CD4-positive, alpha-beta T cell treated with Interleukin-15 for 4 hours (primary cell): ENCODE measurements around the gene KCTD12.

Experiments
- DNase-seq: peaks from one replicate; pipeline ENCODE4 v3.0.0-alpha.2; 2020; ENCODE audit warnings: low spot score

KCTD12 gene

GRCh38 chr13:76887076-76887563, 915 bp upstream of the KCTD12 start:
- DNase-seq: no peak

DNA sequence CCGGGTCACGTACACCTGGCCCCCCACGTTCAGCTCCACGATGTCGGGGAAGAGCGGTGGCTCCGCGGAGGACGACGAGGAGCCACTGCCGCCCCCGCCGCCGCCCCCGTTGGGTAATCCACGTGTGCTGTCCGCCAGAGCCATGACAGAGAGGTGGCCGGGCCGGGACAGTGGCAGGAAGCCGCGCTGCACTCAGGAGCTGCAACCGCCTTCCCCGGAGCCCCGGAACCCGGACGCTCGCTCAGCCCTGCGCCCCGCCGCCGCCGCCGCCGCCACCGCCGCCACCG, 257 bp downstream of the KCTD12 start:
- DNase-seq: no peak

- peak; percentile 48 for DNase-seq
Observed at GRCh38 chr13:76885203-76886004, 801 bp downstream of the KCTD12 start.

DNA sequence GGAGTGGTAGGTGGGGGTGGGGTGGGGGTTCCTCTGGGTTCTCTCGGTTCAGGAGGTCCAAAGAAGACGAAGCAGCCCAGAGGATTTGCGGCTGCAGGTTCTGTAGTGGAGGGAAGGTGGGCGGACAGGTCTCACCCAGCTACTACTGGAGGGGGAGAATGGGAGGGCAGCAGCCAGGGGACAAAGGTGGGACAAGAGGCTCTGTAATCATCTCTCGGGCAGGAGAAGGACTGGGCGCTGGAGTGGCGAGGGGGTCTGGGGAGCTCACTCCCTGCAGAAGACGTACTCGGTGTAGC, 1.4 kb downstream of the KCTD12 start:
- no peak for DNase-seq

DNA sequence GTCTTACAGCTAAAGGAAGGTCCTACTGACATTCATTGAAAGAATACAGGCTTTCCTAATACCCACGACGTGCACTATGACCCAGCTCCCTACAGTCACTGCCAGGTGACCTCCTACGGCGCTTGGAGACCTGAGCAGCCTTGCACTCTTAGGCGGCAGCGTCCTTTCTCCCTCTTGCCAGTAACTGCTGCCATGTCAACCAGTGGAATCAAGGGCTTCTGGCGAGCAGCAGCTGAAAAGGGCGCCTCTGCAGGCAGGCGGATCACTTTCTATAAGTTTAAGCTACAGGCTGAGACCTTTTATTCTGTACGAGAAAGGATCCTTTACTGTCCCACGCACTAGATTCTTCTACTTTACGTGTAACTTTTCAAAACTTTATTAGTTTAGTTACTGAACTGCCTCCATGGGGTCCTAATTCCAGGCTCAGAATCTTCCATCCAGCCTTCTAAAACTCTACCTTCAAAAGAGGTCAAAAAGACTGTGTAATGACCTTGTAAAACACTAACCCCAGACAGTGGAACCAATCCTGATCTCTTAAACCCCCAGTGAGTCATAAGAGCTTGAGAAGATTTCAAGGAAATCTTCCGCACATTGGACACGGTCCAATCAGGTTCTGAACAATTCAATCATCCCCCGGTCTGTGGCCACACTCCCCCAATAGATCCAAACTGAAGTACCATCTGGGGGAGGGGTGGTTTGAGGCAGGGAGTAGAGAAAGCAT, 1.9 kb downstream of the KCTD12 start:
- peak; percentile 3 for DNase-seq

DNA sequence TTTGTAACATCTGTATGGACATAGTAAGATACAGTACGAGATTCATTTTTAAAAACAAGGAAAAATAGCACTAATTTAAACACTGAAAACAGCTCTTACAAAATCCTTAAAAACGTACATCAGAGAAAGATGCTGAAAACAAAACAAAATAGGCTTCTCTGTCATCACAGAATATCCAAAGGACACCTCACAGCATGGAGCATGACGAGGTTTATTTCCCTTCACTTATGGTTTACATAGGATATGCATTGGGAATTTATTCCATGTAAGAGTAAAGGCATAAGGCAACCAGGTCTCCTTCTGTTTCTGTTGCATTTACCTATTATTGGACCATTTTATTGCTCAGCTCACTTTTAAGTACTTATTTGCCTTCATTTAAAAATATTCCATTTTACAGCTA, 3.0 kb downstream of the KCTD12 start:
- DNase-seq: no peak

DNA sequence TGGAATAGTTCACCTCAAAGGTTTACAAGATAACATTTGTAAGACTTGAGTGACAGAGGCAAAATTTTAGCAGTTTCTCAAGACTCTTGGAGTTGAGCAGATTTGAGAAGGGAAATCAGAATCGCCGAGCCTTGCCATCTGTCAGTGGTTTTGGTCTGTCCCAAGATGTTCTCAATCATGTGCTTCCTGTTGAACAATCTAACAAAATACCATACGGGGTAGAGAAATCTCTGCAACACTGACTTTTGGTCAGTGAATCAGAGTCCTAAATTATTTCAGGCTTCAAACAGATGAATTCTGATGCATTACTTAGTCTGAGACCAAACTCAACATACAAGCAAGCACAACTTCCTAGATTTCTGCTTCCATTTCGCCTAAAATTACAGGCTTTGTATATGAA, 3.8 kb downstream of the KCTD12 start:
- DNase-seq: no peak

DNA sequence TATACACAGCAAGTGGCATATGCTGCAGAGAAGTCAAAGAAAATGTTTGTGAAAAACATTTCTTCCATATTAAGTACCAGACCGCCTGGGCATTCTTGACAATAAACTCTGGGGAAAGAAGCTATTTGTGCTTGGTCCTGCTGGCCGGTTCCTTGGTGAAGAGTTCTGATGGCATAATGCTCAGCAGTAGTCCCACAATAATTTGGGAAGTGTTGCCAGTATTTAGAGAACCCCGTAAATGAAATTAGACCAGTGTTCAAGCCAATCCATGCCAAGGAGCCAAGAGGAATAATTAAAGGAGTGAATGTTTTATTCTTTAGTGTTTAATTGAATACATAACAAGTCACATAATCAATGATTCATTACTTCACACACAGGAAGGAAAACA, 6.3 kb downstream of the KCTD12 start:
- no peak for DNase-seq

DNA sequence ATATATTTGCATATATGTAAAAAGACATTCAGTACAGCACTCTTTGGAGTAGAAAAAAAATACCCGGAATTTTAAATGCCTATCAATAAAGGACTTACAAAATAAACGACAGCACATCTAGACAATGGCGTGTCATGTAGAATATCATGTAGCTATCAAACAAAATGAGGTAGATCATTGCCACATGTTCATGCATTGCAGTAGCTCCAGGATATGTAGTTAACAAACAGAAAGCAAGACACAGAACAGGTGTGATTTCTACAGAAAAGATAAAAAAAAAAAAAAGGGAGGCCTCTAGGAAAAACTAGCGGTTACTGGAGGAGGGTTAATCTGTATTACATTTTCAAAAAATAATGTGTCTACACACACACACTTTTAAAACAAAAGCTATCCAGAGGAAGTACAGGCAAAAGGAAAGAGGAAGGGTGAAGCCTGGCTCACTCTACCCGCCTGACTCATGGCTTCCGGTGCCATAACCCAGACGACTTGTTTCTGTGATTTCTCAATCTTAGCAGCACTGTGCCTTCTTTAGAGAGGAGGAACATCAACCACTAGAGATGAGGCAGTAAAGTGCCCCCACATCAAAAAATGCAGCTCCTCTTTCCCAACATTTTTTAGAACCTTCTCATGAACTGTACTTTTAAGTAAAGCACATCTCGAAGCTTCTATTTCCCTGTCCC, 6.9 kb downstream of the KCTD12 start:
- DNase-seq: peak; percentile 72

DNA sequence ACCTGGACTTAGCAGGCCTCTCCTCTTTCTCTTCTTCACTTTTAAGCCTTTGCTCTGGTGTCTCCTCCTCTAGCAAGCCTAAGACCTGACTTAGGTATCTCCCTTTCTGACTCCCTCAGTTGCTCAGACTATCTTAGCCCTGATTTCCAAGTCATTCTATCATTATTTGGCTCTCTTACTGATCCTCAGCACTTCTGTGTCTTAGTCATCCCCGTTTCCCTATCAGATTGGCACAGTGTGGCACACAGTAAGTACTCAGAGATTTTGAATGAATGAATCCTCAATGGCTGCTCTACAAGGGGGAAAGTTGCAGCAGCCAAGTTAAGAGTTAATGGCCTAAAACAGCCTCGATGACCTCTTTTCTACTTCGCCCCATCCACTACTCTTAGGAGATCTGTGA, 8.2 kb downstream of the KCTD12 start:
- no peak for DNase-seq

GRCh38 chr13:76875271-76875815, 10.9 kb downstream of the KCTD12 start:
- no peak for DNase-seq

- no peak for DNase-seq
Observed at GRCh38 chr13:76874479-76874878, 11.7 kb downstream of the KCTD12 start.

DNA sequence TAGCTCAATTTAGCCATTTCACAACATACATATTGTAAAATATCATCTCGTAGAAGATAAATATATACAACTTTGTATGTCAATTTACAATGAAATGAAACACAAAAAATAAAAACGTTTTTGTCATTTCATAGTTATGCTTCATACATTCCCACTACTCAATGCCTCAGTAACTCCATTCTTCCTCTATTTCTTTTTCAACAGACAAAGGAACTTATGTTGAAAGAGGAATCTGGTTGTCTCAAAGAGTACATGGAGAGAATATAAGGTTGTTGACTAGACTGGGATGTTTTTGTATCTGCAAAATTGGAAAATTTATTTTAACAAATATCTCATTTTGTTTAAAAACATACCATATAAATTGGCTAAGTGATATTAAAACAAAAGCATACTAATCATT, 12.8 kb downstream of the KCTD12 start:
- no peak for DNase-seq

DNA sequence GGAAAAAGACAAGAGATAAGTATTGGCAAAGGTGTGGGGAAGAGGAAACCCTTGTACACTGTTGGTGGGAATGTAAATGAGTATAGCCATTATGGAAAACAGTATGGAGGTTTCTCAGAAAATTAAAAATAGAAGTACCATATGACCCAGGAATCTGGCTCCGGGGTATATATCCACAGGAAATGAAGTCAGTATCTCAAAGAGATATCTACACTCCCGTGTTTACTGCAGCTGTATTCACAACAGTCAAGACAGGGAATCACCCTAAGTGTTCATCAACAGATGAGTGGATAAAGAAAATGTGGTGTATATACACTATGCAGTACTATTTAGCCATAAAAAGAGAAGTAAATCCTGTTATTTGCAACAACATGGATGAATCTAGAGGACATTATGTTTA, 13.5 kb downstream of the KCTD12 start:
- DNase-seq: no peak

DNA sequence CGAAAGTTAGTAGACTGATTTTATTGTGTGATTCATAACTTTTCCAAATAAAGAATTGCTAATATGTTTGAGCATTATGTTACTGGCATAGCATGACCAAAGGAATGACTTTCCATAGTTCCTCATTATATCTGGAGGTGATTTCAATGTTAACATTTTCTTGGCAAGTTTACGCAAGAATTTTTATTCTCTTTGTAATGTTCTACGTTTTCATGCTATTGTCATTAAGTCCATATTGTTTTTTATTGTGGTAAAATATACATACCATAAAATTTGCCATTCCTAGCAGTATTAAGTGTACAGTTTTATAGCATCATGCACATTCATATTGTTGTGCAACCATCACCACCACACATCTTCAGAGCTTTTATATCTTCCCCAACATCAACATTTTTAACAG, 14.8 kb downstream of the KCTD12 start:
- no peak for DNase-seq

- no peak for DNase-seq
Observed at GRCh38 chr13:76868371-76868770, 17.8 kb downstream of the KCTD12 start.

DNA sequence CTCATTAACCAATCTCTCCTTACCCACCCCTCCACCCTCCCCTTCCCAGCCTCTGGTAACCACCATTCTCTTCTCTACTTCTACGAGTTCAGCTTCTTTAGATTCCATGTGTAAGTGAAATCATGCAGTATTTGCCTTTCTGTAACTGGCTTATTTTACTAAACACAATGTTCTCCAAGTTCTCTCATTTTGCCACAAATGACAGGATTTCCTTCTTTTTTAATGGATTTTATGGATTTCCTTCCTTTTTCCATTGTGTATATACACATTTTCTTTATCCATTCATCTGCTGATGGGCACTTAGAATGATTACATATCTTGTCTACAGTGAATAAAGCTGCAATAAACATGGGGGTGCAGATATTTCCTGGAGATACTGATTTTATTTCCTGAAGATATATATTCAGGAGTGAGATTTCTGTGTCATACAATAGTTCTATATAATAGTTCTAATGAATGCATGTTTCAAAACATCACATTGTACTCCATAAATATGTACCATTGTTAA, 20.2 kb downstream of the KCTD12 start:
- no peak for DNase-seq

- DNase-seq: no peak
Observed at GRCh38 chr13:76865109-76865508, 21.1 kb downstream of the KCTD12 start.

GRCh38 chr13:76864259-76864658, 21.9 kb downstream of the KCTD12 start:
- DNase-seq: no peak

GRCh38 chr13:76863022-76863421, 23.2 kb downstream of the KCTD12 start:
- DNase-seq: no peak

DNA sequence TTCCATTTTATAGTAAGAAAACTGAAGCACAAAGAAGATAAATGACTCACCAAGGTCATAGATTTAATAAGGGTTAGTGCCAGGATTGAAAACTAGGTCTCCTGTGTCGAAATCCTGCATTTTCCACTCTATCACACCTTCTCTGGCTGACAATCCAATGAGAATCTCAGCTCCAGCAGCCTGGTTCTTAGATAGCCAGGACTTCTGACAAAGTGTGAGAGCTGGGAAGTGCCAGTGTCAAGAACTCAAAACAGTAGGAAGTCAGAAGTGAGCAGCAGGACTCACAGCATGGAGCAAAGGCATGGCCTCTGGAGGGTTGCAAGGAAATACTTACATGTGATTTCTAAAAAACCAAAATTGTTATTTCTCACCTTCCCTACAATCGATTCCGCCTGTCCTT, 24.3 kb downstream of the KCTD12 start:
- no peak for DNase-seq

- DNase-seq: no peak
Observed at GRCh38 chr13:76860706-76861105, 25.5 kb downstream of the KCTD12 start.

- no peak for DNase-seq
Observed at GRCh38 chr13:76854894-76855293, 31.3 kb downstream of the KCTD12 start.
